ENCODE results near the gene AGAP1.
"Not testable (repeated sequence)": the region's sequence is repeated elsewhere in the genome, so short reads cannot be mapped to it uniquely, and the experiment has no call there.

The AGAP1 gene

DNA sequence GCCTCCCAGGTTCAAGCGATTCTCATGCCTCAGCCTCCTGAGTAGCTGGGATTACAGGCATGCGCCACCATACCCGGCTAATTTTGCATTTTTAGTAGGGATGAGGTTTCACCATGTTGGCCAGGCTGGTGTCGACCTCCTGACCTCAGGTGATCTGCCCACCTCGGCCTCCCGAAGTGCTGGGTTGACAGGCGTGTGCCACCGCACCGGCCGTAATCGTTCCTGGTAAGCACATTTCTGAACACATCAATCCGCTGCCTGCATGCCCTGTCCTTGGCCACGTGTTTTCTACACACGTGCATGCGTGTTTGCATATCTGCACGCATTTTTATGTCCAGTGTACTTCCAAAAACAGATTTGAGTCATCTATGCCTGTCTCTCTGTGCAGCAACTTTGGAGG is 597.0 kb downstream of the AGAP1 start:
- not testable (repeated sequence) for FAIRE-seq

DNA sequence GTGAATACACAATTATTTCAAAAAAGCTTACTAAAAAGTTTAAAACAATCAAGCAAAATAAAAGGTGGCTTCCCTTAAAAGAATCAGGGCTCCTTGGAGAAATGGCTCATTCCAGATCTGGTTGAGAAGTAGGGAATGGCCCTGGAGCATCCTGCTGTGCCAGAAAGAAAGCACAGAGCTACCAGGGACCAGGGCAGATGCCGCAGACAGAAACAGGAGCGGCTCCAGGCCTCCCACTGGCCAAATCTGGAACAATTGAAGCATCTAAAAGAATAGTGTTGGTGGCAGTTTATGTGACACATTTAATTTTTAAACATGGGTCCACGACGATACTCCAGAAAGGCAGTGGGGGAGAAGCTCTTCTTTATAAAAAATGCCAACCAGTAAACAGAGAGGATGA is 598.9 kb downstream of the AGAP1 start:
- no peak for FAIRE-seq

DNA sequence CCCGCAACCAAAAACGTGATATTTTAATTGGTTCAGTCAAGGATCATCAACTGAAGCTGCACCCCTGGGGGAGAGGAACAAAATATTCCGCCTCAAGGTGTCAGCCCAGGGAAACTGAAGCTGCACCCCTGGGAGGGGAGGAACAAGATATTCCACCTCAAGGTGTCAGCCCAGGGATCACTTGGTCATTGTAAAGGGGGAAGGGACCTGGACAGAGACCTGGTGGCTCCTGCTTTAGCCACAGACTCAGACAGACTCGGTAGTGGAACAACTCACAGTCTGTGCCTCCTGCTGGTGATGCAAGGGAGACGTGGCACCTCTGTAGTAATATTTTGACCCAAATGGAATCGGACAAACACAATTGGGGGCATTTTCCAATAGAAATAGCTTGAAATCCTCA is 599.3 kb downstream of the AGAP1 start:
- FAIRE-seq: no peak

DNA sequence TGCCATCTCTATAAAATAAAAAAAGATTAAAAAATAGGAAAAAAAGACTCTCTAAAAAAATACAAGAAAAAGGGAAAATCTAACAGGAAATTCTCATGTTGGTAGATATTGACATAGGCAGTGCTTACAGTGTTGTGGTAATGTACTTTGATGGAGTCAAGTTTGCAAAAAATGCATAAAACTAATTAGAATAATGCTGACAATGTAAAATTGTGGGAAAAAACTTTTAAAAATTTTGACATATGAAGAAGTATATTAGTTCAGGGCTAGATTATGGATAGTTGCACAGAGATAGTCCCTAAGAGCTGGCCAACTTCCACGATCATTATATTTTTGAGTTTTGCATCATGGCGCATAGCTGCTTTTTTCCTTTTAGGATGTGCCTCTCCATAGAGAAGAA is 601.7 kb downstream of the AGAP1 start:
- no peak for FAIRE-seq

DNA sequence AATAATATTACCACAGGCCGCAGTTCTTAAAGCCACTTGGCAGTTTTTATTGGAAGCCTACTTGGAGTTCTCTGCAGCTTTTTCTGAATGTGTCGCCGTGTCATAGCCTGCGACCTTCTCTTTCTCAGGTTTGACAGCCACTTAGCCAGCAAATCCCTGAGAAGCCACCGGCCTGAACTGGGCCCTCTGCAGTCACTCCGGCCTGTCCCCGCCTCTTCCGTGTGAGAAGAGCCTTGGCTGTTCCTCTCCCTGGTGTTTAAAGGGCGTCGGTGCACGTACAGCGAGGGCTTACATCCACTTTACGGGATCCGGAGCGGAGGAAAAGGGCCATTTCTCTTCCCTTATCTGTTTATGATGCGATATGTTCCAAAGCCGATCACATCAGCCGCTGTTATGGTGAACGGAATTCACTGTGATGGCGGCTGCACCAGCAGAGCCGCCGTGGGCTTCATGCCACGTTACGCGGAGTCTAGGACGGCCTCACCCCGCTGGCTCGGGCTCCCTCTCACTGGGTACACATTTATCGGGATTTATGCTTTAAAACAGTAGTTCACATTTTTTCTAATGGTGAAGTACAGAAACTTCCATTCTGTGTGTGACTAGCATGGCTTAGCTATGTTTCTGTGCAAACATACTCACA is 607.6 kb downstream of the AGAP1 start:
- no peak for FAIRE-seq

DNA sequence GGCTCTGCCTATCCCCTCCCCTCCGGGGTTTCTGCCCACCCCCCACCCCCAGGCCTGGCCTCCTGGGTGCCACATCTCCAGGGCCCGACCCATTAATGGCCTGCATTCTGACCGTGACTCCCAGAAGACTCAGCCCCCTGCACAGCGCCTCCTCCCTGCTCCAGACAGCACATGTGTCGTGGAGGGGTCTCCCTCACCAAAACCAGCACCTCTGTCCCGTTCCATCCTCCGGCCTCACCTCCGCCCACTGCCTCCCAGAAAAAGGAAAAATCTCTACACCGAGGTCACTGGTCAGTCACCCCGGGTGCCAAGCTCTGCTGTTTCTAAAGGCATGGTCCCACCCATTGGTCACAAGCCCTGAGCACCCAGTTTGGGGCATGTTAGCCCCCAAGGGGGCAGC is 609.1 kb downstream of the AGAP1 start:
- no peak for FAIRE-seq

DNA sequence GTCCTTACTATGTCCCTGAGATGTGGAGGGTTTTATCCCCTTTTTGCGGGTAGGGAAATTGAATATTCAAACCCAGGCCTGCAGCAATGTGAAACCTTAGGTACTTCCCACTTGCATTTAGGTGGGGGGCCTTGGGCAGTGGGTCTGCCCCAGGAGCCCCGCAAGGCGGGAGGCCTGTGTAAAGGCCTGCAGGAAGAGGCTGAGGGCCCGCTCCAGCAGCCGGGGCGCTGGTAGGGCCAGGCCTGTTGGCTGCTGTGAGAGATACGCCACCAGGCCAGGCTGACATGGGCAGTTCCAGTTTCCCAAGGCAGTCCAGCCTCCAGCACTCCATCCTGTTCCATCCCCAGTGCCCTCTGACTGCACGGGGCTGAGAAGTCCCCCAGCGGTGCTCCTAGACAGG is 610.1 kb downstream of the AGAP1 start:
- no peak for FAIRE-seq

DNA sequence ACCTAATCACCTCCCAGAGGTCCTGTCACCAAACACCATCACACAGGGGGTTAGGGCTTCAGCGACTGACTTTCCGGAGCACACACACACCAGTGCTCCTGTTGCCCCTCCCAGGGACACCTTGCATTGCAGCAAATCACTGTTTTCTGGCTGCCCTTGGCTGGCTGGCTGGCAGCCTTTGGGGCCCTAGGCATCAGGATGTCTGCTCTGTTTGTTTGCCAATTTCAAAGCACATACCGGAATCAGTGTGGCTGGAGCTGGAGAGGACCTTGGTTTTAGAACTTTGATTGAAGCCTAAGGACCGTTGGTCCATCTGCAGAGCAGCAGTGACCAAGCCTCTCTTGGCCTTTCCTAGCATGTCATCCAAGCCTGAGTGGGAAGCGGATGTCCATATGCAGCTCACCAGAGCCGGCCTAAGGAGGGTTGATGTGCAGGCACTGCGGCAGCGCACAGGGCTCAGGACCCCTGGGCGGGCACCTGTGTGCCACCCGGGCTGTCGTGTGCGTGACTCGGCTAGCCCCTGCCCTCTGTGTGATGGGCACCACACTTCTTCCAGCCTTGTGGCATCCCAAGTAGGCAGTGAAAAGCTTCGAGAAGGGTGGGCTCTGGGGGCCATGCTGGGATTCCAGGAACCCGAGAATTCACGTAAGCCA is 612.2 kb downstream of the AGAP1 start:
- no peak for FAIRE-seq

DNA sequence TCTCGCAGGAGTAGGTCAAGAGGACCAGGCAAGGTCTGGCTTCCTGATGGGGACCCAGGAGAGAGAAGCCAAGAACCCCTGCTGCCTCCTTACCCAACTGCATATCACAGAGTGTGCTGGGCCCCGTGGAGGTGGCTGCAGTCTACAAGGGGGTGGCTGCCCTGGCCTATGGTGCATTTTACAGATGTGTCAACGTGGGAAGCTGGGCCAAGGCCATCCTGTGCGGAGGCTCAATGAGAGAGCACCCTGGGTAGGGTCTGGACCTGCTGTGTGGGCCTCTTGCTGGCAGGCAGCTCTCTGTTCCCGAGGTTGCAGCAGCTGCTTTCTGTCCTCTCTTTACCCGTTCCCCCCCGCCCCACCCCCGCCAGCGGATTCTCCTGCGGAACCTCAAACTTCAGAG is 612.9 kb downstream of the AGAP1 start:
- no peak for FAIRE-seq

DNA sequence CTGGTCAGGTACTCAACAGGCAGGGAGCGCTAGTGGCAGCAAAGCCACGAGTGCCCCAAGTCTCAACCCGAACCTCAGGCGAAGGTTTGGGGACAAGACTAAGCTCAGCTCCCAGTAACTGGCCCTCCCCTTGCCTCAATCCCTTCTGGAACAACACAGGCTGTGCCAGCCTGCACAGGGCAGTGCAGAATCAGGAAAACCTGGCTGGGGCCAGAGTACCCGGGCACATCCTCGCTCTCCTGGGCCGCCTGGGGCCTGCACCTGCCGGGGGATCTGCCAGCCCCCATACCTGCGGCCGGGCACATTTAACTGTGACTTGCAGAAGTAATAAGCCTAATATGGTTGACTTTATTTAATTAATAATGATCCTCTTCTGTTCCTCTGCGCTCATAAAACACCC is 613.7 kb downstream of the AGAP1 start:
- no peak for FAIRE-seq

DNA sequence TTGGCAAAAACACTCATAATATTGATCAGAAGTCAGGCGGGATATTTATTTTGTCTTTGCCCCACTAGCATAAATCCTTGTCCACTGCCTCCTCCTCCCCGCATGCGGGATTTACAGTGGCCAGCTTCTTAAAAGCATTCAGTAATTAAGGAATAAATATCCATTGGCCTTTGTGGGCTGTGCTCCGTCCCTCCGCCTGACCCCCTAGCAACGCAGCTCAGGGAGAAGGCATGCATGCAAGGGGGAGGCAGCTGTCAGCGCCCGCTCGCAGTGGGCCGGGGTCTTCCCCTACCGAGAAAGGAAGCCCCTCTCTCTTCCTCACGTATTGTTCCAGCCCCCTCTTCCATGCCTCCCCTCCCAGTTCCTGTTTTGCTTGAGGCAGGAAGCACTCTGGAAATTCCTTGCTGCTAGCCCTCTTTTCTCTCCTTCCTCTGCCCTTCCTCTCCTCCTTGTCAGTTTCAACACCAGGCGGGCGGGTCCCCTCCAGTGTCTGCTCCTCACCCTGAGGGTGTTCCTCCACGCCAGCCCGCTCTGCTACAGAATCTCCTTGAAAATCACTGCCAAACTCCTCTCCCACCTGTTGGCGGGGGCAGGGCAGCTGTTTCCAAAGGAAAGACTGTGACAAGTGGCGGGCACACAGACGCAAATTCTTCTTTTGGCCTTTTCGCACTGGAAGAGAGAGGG is 614.2 kb downstream of the AGAP1 start:
- no peak for FAIRE-seq

DNA sequence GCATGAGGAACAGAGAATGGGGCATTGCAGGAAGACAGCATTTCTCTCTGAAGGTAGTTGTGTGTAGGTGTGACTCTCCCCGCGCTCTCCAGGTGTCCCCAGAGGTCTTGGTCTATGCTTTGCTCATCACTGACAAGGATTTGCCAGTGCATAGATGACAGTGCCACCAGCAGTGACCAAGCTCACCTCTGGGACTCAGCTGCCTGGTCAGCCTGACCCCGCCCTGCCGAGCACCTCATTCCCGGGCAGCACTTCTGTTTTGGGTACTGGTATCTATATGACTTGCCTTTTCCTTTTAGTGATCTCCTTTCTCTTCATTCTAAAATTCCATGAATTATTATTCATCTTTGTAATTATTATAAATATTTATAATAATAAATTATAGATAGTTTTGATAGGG is 615.2 kb downstream of the AGAP1 start:
- FAIRE-seq: no peak

DNA sequence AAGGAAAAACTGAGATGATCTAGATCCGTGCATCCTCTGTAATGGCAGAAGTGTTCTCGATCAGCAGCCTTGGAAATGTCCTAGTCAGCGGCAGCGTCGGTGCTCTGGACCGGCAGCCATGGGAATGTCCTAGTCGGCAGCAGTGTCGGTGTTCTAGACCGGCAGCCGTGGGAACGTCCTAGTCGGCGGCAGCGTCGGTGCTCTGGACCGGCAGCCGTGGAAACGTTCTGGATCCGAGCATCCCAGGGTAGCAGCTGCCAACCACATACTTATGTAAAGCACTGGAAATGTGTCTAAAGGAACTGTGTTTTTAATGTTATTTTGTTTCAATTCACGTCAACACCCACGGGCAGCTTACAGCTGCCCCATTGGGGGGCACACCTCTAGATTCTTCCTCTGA is 615.6 kb downstream of the AGAP1 start:
- FAIRE-seq: no peak

DNA sequence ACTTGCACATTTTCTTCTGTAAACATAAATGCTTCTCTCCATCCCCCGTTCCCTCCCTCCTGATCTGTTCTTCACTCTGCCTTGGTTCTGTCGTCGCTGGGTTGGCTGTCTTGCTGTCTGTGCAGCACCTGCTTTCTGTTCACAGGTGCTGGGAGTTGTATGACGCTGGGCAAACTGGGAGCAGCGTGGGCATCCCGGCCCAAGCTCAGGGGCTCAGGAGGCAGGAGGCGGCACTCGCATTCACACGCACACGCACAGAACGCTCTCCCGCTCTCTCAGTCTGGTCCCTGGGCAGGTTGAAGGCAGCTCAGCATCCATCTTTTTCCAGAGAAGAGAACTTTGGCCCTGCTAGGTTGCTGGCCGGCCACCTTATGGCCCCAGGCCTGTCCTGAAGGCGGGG is 618.6 kb downstream of the AGAP1 start:
- no peak for FAIRE-seq

DNA sequence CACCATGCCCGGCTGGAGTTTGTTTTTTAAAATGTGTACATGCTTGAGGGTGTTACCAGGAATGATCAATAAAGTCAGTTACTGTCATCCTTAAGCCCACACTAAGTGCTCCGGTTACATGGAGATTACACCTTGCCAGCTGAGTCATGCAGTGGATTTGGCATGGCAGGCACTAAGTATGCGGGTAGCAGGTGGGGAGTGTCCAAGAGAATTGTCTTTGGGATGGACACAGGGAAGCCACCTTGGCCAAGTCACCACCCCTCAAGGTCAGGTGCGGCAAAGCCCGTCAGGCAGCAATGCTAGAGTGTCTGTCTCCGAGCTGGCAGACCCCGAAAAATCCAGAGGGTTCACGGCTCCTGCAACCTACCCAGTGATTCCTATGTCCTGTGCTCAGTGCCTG is 619.6 kb downstream of the AGAP1 start:
- no peak for FAIRE-seq

DNA sequence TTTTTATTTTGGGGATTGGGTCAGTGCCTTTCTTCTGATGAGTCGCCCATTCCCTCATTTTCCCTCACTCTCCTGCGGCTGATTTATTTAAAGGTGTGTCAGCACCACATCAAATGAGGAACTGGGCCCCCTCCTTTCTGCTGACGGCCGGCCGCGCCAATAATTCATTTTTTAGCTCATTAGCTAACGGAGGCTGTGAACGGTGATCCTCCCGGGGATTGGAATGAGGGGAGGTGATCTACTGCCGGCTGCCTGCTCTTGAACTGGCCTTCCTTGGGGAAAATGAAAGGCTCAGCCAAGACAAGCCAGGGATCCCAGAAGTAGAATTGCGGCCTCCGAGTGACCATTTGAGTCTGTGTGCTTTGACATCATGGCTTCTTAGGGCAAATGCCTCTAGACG is 620.1 kb downstream of the AGAP1 start:
- no peak for FAIRE-seq

DNA sequence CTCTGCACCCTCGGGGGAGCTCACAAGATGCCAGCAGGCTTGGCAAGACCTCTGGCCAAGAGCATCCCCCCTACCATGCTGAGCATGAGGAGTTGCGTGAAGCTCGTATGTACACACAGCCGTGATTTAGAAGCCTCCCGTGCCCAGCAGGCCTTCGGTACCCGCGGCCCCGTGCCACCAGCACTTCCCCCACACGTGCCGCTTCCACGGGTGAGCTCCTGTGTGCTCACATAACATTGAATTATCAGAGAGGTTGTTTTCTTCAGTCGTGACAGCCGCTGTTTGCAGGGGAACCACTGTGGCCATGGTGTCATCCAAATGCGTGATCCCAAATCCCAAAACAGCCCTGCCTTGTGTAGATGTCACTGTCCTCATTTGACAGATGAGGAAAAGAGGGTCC is 621.1 kb downstream of the AGAP1 start:
- no peak for FAIRE-seq

DNA sequence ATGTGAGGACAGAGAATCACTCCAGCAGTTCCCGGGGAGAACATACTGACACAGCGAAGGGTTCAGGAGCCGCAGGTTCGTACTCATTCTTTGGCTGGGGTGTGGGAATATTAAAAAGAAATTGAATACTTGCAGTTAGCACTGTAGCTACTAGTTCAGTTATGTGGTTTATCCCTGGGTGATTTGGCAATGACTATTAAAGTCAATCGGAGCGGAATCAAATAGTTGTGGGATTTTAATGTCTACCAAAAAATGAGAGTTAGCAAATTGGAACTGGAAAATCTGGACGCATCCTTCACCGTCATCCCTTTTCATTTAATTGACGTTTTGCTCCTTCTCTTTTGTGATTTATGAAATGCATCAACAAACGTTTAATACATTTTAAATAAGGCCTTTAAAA is 623.6 kb downstream of the AGAP1 start:
- no peak for FAIRE-seq

DNA sequence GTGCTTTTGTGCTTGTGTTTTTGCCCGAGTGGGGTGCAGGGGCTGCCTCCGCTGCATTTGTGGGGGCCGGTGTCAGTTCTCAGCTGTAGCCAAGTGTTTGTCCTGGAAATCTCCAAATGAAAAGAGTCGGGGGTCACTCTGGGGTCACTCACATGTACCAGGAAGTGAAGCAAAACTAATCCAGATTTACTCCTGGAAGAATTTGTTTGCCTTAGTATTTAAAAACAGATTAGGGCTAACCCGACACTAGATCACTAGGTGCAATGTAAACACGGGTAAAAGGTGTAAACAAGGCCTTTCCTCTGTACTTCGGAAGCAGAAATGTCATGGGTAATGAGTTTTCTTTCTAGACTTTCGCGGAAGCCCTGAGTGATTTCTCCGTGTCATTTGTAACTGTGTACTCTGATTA is 624.0 kb downstream of the AGAP1 start:
- no peak for FAIRE-seq

DNA sequence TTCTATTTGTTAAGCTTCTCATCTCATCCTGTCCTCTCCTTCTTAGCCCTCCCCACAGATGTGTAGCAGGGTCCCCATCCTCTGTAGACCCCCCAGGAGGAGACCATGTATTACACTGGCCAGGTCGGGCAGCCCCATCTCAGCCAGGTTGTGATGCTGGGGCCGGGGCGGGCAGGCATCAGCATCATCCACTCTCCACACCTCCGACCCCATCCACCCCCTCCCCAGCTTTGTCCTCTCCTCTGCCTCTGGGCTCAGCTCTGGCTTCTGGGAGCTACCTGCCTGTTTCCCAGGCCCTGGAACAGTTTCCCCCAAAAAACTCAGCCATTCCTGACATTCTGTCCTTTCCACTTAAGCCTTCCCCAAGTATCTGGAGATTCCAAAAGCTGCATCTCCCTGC is 625.2 kb downstream of the AGAP1 start:
- no peak for FAIRE-seq

DNA sequence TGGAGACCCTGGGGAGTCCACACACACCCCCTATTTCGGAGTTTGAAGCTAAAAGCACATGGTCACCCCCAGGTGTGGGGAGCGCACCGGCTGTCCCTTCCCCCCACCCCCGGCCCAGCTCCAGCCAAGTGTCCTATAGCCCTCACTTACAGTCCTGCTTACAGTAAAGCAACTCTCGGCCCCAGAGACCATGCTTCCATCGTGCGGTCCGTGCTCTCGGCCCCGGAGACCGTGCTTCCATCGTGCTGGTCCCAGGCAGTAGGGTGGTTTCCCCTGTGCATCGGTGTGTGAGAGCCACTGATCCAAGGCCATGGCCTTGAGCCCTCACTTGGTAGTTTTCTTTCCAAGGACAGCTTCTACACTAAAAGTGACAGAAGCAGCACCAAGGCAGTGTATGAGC is 625.6 kb downstream of the AGAP1 start:
- FAIRE-seq: no peak

DNA sequence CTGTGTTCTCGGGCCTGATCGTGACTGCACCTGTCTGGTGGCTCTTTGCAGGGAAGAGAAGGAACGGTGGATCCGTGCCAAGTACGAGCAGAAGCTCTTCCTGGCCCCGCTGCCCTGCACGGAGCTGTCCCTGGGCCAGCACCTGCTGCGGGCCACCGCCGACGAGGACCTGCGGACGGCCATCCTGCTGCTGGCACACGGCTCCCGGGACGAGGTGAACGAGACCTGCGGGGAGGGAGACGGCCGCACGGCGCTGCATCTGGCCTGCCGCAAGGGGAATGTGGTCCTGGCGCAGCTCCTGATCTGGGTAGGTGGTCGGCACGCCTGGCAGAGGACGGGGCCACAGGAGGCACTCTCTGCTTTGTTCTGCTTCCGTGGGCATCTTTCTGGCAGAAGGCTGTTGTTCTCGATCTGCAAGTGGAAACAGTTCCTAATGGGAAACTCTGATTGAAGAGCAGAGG is 626.3 kb downstream of the AGAP1 start:
- no peak for FAIRE-seq

DNA sequence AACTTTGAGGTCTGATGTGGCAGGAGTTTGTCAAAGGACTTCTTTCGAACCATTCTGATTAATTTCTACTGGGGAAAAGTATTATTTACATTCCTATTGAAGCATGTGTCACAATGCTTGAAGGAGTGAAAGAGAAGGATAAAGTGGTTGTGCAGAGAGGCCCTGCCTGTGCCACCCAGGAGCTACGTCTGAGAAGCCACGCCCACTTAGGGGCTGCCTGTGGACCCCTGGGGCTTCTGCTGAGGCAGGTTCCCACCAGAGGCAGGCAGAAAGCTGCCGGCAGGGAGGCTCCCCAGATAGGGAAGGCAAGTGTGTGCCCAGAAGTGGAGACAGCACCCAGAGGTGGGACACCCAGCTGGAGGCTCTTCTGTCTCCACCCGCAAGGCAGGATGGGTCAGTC is 627.0 kb downstream of the AGAP1 start:
- no peak for FAIRE-seq

DNA sequence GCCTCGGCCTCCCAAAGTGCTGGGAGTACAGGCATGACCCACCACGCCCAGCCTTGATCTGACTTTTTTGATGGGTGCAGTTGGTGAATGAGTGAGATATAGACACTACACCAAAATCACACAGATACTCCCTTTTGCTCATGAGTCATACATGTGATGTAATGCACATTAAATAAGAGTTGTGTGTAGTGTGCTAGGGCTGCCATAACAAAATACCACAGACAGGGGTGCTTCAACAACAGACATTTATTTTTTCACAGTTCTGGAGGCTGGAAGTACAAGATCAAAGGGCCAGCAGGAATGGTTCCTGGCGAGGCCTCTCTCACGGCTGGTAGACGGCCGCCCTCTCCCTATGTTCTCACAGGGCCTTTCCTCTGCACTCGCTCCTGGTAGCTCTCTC is 627.7 kb downstream of the AGAP1 start:
- FAIRE-seq: no peak

DNA sequence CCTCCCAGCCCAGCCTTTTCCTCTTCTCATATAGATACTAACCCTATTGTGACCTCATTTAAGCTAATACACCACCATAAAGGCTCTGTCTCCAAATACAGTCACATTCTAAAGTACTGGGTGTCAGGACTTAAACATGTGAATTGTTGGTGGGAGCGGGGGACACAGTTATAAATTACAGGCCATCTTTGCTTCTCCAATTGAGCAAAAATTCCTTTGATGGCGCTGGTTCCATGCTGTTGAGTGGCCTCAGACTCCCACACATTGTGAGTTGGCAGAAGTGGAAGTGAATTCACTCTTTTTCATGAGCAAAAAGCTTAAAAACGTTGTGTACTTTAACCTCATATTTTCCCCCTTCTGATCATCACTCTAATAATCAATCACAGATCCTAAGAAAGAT is 628.4 kb downstream of the AGAP1 start:
- no peak for FAIRE-seq
